Measurements from ENCODE around the gene PAK5.

DNA sequence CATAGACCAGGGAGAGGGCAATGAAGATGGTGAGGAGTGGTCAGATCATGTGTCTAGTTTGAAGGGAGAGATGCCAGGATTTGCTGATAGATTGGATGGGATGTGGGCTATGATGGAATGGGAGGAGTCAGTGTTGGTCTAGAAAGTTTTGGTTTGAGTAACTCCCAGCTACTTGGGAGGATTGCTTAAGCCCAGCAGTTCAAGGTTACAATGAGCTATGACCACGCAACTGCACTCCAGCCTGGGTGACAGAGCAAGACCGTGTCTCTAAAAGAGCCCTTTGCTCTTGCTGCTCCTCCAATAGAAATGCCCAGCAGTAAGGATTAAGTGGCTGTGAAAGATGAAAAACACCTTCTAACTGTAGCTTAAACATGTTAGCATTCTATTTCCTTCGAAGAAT lies 342.7 kb downstream of the PAK5 start:
- TF ChIP-seq, protein P1, sequence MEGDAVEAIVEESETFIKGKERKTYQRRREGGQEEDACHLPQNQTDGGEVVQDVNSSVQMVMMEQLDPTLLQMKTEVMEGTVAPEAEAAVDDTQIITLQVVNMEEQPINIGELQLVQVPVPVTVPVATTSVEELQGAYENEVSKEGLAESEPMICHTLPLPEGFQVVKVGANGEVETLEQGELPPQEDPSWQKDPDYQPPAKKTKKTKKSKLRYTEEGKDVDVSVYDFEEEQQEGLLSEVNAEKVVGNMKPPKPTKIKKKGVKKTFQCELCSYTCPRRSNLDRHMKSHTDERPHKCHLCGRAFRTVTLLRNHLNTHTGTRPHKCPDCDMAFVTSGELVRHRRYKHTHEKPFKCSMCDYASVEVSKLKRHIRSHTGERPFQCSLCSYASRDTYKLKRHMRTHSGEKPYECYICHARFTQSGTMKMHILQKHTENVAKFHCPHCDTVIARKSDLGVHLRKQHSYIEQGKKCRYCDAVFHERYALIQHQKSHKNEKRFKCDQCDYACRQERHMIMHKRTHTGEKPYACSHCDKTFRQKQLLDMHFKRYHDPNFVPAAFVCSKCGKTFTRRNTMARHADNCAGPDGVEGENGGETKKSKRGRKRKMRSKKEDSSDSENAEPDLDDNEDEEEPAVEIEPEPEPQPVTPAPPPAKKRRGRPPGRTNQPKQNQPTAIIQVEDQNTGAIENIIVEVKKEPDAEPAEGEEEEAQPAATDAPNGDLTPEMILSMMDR (IDR thresholded peaks at IDR 0.05; ENCODE audit: low read length), result no peak
- TF ChIP-seq EZH2 (optimal IDR thresholded peaks at IDR 0.05; ENCODE audit: low read depth, low read length) (no peak), EZH2phosphoT487 (IDR thresholded peaks at IDR 0.05; ENCODE audit: low read length) (no peak)
